ENCODE data around the gene LETM1. TPM values are rescaled to one million over a fixed set of nuclear protein-coding genes. Genes with fewer than 3 reads are reported as not detected.

Gene LETM1
- total and polyA plus RNA-seq, 2 of the 13 experiments (the other 11 are each of a cell fraction or from before 2014, with no cell fraction given) = 9.7 to 41.6 TPM

- TF ChIP-seq ZNF530 (CRISPR knock-in tag; IDR thresholded peaks at IDR 0.05; ENCODE audit: low read depth) (no peak), MAFK (conservative IDR thresholded peaks at IDR 0.05 in 1 of 2, IDR thresholded peaks at IDR 0.05 in 1 of 2; ENCODE audit: low read length in 2 of 2) (no peak), ELF4 (CRISPR knock-in tag; IDR thresholded peaks at IDR 0.05; ENCODE audit: borderline replicate concordance) (no peak), HOXA3 (CRISPR knock-in tag; IDR thresholded peaks at IDR 0.05) (0 out of 2 replicates have a peak, but pooled peaks have one; percentile 44), ZNF841 (CRISPR knock-in tag; IDR thresholded peaks at IDR 0.05; ENCODE audit: borderline replicate concordance) (no peak), ZNF878 (CRISPR knock-in tag; IDR thresholded peaks at IDR 0.05) (no peak), EHMT2 (IDR thresholded peaks at IDR 0.05; ENCODE audit: borderline replicate concordance, low read depth, low read length) (no peak), ZNF354B (CRISPR knock-in tag; IDR thresholded peaks at IDR 0.05) (no peak), ZNF75D (CRISPR knock-in tag; IDR thresholded peaks at IDR 0.05; ENCODE audit: borderline replicate concordance) (no peak), ATRX (CRISPR knock-in tag; IDR thresholded peaks at IDR 0.05; ENCODE audit: borderline replicate concordance) (no peak), SMAD3 (CRISPR knock-in tag; IDR thresholded peaks at IDR 0.05) (no peak), ZNF83 (CRISPR knock-in tag; IDR thresholded peaks at IDR 0.05; ENCODE audit: borderline replicate concordance) (0 out of 2 replicates have a peak, but pooled peaks have one; percentile 15), ZNF253 (CRISPR knock-in tag; IDR thresholded peaks at IDR 0.05; ENCODE audit: borderline replicate concordance) (no peak), ZNF773 (CRISPR knock-in tag; IDR thresholded peaks at IDR 0.05; ENCODE audit: borderline replicate concordance) (no peak), ZNF543 (CRISPR knock-in tag; IDR thresholded peaks at IDR 0.05) (no peak), YEATS2 (CRISPR knock-in tag; IDR thresholded peaks at IDR 0.05; ENCODE audit: borderline replicate concordance) (no peak), CEBPZ (IDR thresholded peaks at IDR 0.05; ENCODE audit: low read length) (no peak), NFKBIZ (CRISPR knock-in tag; IDR thresholded peaks at IDR 0.05) (no peak), HNF4A (CRISPR knock-in tag; IDR thresholded peaks at IDR 0.05) (no peak), MYPOP (CRISPR knock-in tag; IDR thresholded peaks at IDR 0.05) (no peak)
- TF ChIP-seq, protein P1, sequence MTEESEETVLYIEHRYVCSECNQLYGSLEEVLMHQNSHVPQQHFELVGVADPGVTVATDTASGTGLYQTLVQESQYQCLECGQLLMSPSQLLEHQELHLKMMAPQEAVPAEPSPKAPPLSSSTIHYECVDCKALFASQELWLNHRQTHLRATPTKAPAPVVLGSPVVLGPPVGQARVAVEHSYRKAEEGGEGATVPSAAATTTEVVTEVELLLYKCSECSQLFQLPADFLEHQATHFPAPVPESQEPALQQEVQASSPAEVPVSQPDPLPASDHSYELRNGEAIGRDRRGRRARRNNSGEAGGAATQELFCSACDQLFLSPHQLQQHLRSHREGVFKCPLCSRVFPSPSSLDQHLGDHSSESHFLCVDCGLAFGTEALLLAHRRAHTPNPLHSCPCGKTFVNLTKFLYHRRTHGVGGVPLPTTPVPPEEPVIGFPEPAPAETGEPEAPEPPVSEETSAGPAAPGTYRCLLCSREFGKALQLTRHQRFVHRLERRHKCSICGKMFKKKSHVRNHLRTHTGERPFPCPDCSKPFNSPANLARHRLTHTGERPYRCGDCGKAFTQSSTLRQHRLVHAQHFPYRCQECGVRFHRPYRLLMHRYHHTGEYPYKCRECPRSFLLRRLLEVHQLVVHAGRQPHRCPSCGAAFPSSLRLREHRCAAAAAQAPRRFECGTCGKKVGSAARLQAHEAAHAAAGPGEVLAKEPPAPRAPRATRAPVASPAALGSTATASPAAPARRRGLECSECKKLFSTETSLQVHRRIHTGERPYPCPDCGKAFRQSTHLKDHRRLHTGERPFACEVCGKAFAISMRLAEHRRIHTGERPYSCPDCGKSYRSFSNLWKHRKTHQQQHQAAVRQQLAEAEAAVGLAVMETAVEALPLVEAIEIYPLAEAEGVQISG (CRISPR knock-in tag; IDR thresholded peaks at IDR 0.05) = peak; percentile 25; the same call in 1 of the 2 replicates
- TF ChIP-seq, protein P2, sequence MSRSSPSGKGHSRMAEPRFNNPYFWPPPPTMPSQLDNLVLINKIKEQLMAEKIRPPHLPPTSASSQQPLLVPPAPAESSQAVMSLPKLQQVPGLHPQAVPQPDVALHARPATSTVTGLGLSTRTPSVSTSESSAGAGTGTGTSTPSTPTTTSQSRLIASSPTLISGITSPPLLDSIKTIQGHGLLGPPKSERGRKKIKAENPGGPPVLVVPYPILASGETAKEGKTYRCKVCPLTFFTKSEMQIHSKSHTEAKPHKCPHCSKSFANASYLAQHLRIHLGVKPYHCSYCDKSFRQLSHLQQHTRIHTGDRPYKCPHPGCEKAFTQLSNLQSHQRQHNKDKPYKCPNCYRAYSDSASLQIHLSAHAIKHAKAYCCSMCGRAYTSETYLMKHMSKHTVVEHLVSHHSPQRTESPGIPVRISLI (CRISPR knock-in tag; IDR thresholded peaks at IDR 0.05; ENCODE audit: borderline replicate concordance) = no peak
Measured at GRCh38 chr4:1778642-1779392, 77.1 kb downstream of the LETM1 start (continued).
